Gastrocnemius medialis (tissue), 4 donors: ENCODE measurements around the gene HOMER2.

Source experiments
- POLR2A ChIP-seq, 2 donors: fragments of 450-650 bp; IDR thresholded peaks; one replicate each; pipeline ENCODE4 v1.6.1; 2017; ENCODE audit warnings: antibody characterized with exemption in 2 of 2, mild to moderate bottlenecking in 2 of 2, moderate library complexity in 2 of 2
- TF ChIP-seq, protein P1 (sequence below), 5 experiments: fragments of 450-650 bp in 3 of 5; fragments of 200-600 bp in 2 of 5; sonication (generic) in 2 of 5; IDR thresholded peaks in 4 of 5; conservative IDR thresholded peaks in 1 of 5; 1 replicate in 4 of 5; 2 replicates in 1 of 5; pipeline ENCODE4 v1.5.1; 2016 to 2019; ENCODE audit warnings: antibody characterized with exemption in 5 of 5, mild to moderate bottlenecking in 3 of 5, moderate library complexity in 3 of 5

DNA sequence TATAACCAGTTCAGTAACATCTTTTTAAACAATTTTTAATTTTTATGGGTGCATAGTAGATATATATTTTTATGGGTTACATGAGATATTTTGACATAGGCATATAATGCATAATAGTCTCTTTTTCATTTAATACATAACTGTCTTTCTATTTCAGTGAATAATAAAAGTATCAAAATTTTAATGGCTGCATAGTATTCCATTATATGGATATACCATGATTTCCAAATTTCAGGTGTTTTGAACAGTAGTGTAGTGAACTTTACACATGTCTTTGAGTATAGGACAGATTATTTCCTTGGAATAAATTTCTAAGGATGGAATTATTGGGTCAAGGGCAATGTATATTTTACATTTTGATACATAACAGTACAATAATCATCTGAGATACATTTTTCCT is 132.4 kb downstream of the HOMER2 start:
- TF ChIP-seq, protein P1, sequence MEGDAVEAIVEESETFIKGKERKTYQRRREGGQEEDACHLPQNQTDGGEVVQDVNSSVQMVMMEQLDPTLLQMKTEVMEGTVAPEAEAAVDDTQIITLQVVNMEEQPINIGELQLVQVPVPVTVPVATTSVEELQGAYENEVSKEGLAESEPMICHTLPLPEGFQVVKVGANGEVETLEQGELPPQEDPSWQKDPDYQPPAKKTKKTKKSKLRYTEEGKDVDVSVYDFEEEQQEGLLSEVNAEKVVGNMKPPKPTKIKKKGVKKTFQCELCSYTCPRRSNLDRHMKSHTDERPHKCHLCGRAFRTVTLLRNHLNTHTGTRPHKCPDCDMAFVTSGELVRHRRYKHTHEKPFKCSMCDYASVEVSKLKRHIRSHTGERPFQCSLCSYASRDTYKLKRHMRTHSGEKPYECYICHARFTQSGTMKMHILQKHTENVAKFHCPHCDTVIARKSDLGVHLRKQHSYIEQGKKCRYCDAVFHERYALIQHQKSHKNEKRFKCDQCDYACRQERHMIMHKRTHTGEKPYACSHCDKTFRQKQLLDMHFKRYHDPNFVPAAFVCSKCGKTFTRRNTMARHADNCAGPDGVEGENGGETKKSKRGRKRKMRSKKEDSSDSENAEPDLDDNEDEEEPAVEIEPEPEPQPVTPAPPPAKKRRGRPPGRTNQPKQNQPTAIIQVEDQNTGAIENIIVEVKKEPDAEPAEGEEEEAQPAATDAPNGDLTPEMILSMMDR (IDR thresholded peaks at IDR 0.05 in 4 of 5, conservative IDR thresholded peaks at IDR 0.05 in 1 of 5) = no peak
- TF ChIP-seq POLR2A (IDR thresholded peaks at IDR 0.05) = no peak
